Smooth muscle cell of bladder (primary cell): Measurements from ENCODE around the gene TMEM254. TPM values are rescaled to one million over a fixed set of nuclear protein-coding genes. Genes with fewer than 3 reads are reported as not detected.

ENCODE experiments used
- total RNA-seq: library from RNA; depleted of rRNA; stranded (reverse); fragments of >200 nt; gene quantifications from 2 replicates; pipeline ENCODE4 v1.2.3, GENCODE V29; 2014

Gene TMEM254, protein sequence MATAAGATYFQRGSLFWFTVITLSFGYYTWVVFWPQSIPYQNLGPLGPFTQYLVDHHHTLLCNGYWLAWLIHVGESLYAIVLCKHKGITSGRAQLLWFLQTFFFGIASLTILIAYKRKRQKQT
- 7.4 and 9.3 TPM in 2 replicates for total RNA-seq

DNA sequence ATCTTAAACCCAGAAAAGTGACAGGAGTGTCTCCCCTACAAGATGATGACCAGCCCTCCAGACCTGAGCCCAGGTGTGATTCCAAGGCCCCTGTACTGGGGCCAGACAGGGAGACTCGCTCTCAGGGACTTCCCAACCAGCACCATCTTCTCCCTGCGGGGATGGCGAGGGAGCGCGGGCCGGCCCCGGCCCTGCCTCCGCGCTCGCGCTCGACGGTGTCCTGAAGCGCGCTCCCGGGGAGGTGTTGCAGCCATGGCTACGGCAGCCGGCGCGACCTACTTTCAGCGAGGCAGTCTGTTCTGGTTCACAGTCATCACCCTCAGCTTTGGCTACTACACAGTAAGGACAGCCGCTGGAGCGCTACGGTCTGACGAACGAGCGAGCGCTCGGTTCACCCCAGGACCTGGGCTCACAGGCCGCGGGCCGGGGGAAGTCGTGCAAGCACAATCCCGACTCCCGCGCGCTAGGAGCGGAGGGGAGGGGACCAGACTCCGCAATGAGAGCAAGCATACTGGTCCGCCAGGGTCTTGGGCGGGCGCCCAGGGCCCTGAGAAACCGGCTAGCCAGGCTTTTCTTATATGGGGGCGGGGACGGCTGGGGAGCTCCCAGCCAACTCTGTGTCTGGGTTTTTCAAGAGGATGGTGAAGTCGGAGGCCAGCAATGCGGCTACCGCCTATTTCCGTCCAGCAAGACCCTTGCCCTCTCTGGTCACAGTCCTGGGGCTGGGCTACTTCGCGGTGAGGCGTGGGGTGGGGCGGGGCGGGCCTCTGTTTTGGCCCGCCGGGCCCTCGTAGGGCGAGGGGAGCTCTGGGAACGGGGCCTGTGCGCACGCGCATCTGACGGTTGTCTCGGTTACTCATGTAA, at the start of gene TMEM254:
Gene TMEM254, plus strand, starts transcription at position 218 of the 864 bp plus-strand sequence. Its CDS starts 35 bp downstream, at position 253.

DNA sequence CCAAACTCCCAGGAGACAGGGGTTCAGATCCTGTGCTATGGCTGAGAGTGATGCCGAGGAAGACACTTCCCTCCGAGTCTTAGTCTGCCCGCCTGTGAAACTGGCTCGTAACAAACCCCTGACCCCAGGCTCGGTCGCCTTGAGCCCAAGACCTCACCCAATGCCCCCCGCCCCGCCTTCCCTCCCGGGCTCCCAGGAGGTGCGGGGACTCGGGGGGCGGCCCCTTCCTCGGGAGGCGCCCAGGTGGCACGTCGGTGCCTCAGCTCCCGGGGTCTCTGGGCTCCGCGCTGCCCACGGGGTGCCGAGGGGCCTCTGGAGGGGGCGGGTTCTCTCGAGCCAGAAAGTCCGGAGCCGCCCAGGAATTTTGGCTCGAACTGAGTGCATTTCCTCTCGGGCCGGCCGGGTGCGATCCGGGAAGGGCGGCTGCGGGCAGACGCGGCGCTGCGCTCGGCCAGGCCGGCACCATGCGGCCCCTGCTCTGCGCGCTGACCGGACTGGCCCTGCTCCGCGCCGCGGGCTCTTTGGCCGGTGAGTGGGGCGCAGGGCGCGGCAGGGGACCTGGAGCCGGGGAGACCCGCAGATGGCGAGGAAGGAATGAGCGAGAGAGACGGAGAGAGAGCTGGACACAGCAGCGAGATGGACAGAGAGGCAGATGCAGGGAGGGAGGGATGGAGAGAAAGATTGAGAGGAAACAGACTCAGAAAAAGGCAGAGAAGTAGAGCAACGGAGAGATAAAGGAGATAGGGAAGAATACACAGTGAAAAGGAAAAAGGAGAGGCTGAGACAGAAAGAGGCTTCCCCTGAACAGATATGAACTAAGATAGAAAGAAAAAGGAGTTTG, 54.1 kb downstream of the TMEM254 start, which contains the start of gene PLAC9:
Gene PLAC9, plus strand, starts transcription at position 432 of the 841 bp plus-strand sequence. Its CDS starts 33 bp downstream, at position 465.

Other genes with a start within 250 kb of the TMEM254 start
- gene SFTPD, start 129.6 kb upstream of the TMEM254 start, total RNA-seq, result not detected in 2 replicates
- 12.3 and 18.9 TPM in 2 replicates for gene PLAC9, start 54.1 kb downstream of the TMEM254 start, total RNA-seq
- gene ANXA11, start 126.9 kb downstream of the TMEM254 start, total RNA-seq, result 52.5 and 82.4 TPM in 2 replicates
- gene MAT1A, start 211.0 kb downstream of the TMEM254 start, total RNA-seq, result not detected in 2 replicates